SJCRH30 (cell line): Measurements from ENCODE around the gene CEND1. TPM values are rescaled to one million over a fixed set of nuclear protein-coding genes. Genes with fewer than 3 reads are reported as not detected.

Source experiments
- DNase-seq, 2 experiments: peaks; one replicate each; pipeline ENCODE4 v3.0.0-alpha.2; 2015 to 2020
- H3K27ac ChIP-seq: fragments of 250-450 bp; sonication (Bioruptor Pico); 2 replicates; pipeline ENCODE4 v1.5.1; 2020; ENCODE audit warnings: mild to moderate bottlenecking, moderate library complexity
- H3K27me3 ChIP-seq: fragments of 250-450 bp; sonication (Bioruptor Pico); 2 replicates; pipeline ENCODE4 v1.5.1; 2020; ENCODE audit warnings: mild to moderate bottlenecking, moderate library complexity
- H3K36me3 ChIP-seq: fragments of 250-450 bp; sonication (Bioruptor Pico); 2 replicates; pipeline ENCODE4 v1.5.1; 2020; ENCODE audit warnings: mild to moderate bottlenecking, moderate library complexity
- H3K4me1 ChIP-seq: fragments of 250-450 bp; sonication (Bioruptor Pico); 2 replicates; pipeline ENCODE4 v1.5.1; 2020; ENCODE audit warnings: mild to moderate bottlenecking, moderate library complexity
- H3K4me3 ChIP-seq: fragments of 250-450 bp; sonication (Bioruptor Pico); 2 replicates; pipeline ENCODE4 v1.5.1; 2020; ENCODE audit warnings: mild to moderate bottlenecking, moderate library complexity
- H3K9me3 ChIP-seq: fragments of 250-450 bp; sonication (Bioruptor Pico); replicated peaks from 2 replicates; pipeline ENCODE4 v1.5.1; 2020; ENCODE audit warnings: mild to moderate bottlenecking, moderate library complexity
- total RNA-seq: library from RNA; depleted of rRNA; stranded (reverse); fragments of >200 nt; shearing (Covaris generic); gene quantifications from 2 replicates; pipeline ENCODE4 v1.2.3, GENCODE V29; 2014

CEND1 gene
- total RNA-seq, 1 experiment from 2014 or later: 1.5 TPM

- Histone ChIP-seq H3K4me1 (peaks cover 40% of the 10 kb centered on the region), H3K36me3 (peaks cover 6% of the 10 kb centered on the region; the same call in 1 of the 2 replicates), H3K4me3 (peak overlapping the region; percentile 86), H3K27me3 (no peaks in the 10 kb centered on the region), H3K27ac (peak overlapping the region; percentile 45; the same call in 1 of the 2 replicates), H3K9me3 (no peaks in the 10 kb centered on the region)
- peak; percentile 84 to 87 for DNase-seq
Observed at GRCh38 chr11:831118-831864, 41.4 kb upstream of the CEND1 start.

GRCh38 chr11:830295-831117 is 40.6 kb upstream of the CEND1 start:
- peak overlapping the region; percentile 86; the same call in 1 of the 2 replicates for H3K4me3 ChIP-seq
- H3K4me1 ChIP-seq: peaks cover 40% of the 10 kb centered on the region
- peak; percentile 49 to 55 for DNase-seq
- H3K36me3 ChIP-seq: no peaks in the 10 kb centered on the region
- no peaks in the 10 kb centered on the region for H3K27me3 ChIP-seq
- no peak overlapping the region; the same call in 1 of the 2 replicates for H3K27ac ChIP-seq
- no peaks in the 10 kb centered on the region for H3K9me3 ChIP-seq

- Histone ChIP-seq H3K4me3 (no peak overlapping the region), H3K27ac (no peak overlapping the region), H3K36me3 (no peaks in the 10 kb centered on the region; the same call in 1 of the 2 replicates), H3K9me3 (no peaks in the 10 kb centered on the region), H3K4me1 (peaks cover 43% of the 10 kb centered on the region), H3K27me3 (no peaks in the 10 kb centered on the region)
- DNase-seq: no peak
Observed at GRCh38 chr11:829847-830294, 40.0 kb upstream of the CEND1 start.

GRCh38 chr11:829176-829846 is 39.4 kb upstream of the CEND1 start:
- Histone ChIP-seq H3K9me3 (no peaks in the 10 kb centered on the region), H3K36me3 (no peaks in the 10 kb centered on the region; the same call in 1 of the 2 replicates), H3K27me3 (no peaks in the 10 kb centered on the region), H3K27ac (no peak overlapping the region), H3K4me1 (peaks cover 43% of the 10 kb centered on the region), H3K4me3 (no peak overlapping the region)
- DNase-seq: no peak

GRCh38 chr11:828506-829175 is 38.8 kb upstream of the CEND1 start:
- no peaks in the 10 kb centered on the region; the same call in 1 of the 2 replicates for H3K36me3 ChIP-seq
- no peaks in the 10 kb centered on the region for H3K27me3 ChIP-seq
- H3K4me1 ChIP-seq: peaks cover 39% of the 10 kb centered on the region
- H3K4me3 ChIP-seq: no peak overlapping the region
- H3K27ac ChIP-seq: no peak overlapping the region
- DNase-seq: no peak
- H3K9me3 ChIP-seq: no peaks in the 10 kb centered on the region

- H3K27me3 ChIP-seq: no peaks in the 10 kb centered on the region
- H3K36me3 ChIP-seq: no peaks in the 10 kb centered on the region; the same call in 1 of the 2 replicates
- peak in 1 of 2 experiments; percentile 75 for DNase-seq
- no peaks in the 10 kb centered on the region for H3K9me3 ChIP-seq
- H3K27ac ChIP-seq: peak within 1 kb of the TSS; percentile 58
- peak within 1 kb of the TSS; percentile 54 for H3K4me3 ChIP-seq
- peaks cover 39% of the 10 kb centered on the region for H3K4me1 ChIP-seq
Observed at GRCh38 chr11:827897-828192, 38.0 kb upstream of the CEND1 start, which contains the start of gene CRACR2B. TSS of gene CRACR2B (plus strand) at chr11:827919. CDS start at chr11:828608, 689 bp downstream.

GRCh38 chr11:827146-827896 is 37.4 kb upstream of the CEND1 start:
- Histone ChIP-seq H3K27me3 (no peaks in the 10 kb centered on the region), H3K4me1 (peaks cover 38% of the 10 kb centered on the region), H3K27ac (peak overlapping the region; percentile 58), H3K9me3 (no peaks in the 10 kb centered on the region), H3K4me3 (peak overlapping the region; percentile 54), H3K36me3 (no peaks in the 10 kb centered on the region; the same call in 1 of the 2 replicates)
- peak in 1 of 2 experiments; percentile 83 for DNase-seq

GRCh38 chr11:826836-827145 is 36.9 kb upstream of the CEND1 start:
- Histone ChIP-seq H3K4me3 (peak overlapping the region; percentile 54), H3K27me3 (no peaks in the 10 kb centered on the region), H3K36me3 (no peaks in the 10 kb centered on the region; the same call in 1 of the 2 replicates), H3K4me1 (peaks cover 33% of the 10 kb centered on the region), H3K9me3 (no peaks in the 10 kb centered on the region), H3K27ac (no peak overlapping the region)
- no peak for DNase-seq

- H3K27me3 ChIP-seq: no peaks in the 10 kb centered on the region
- no peak overlapping the region for H3K4me3 ChIP-seq
- peaks cover 34% of the 10 kb centered on the region for H3K4me1 ChIP-seq
Observed at GRCh38 chr11:826227-826621, 36.3 kb upstream of the CEND1 start.

GRCh38 chr11:825366-826226 is 35.7 kb upstream of the CEND1 start:
- H3K4me1 ChIP-seq: peaks cover 34% of the 10 kb centered on the region
- H3K27ac ChIP-seq: no peak overlapping the region
- DNase-seq: no peak
- H3K27me3 ChIP-seq: no peaks in the 10 kb centered on the region
- no peak overlapping the region for H3K4me3 ChIP-seq
- no peaks in the 10 kb centered on the region; the same call in 1 of the 2 replicates for H3K36me3 ChIP-seq
- no peaks in the 10 kb centered on the region for H3K9me3 ChIP-seq

More at GRCh38 chr11:826227-826621, 36.3 kb upstream of the CEND1 start:
- Histone ChIP-seq H3K9me3 (no peaks in the 10 kb centered on the region), H3K27ac (no peak overlapping the region), H3K36me3 (no peaks in the 10 kb centered on the region; the same call in 1 of the 2 replicates)
- DNase-seq: no peak

- H3K36me3 ChIP-seq: no peaks in the 10 kb centered on the region; the same call in 1 of the 2 replicates
- H3K27me3 ChIP-seq: no peaks in the 10 kb centered on the region
- H3K27ac ChIP-seq: no peak overlapping the region
- peaks cover 32% of the 10 kb centered on the region for H3K4me1 ChIP-seq
- no peak for DNase-seq
- H3K4me3 ChIP-seq: no peak overlapping the region
- no peaks in the 10 kb centered on the region for H3K9me3 ChIP-seq
Observed at GRCh38 chr11:824942-825341, 35.1 kb upstream of the CEND1 start.

GRCh38 chr11:824292-824880 is 34.5 kb upstream of the CEND1 start:
- no peaks in the 10 kb centered on the region; the same call in 1 of the 2 replicates for H3K36me3 ChIP-seq
- no peak for DNase-seq
- no peaks in the 10 kb centered on the region for H3K27me3 ChIP-seq
- peaks cover 32% of the 10 kb centered on the region for H3K4me1 ChIP-seq
- no peaks in the 10 kb centered on the region for H3K9me3 ChIP-seq
- no peak overlapping the region for H3K27ac ChIP-seq
- H3K4me3 ChIP-seq: no peak overlapping the region
